Measurements from ENCODE around the gene HRK.
"Not testable (repeated sequence)": the region's sequence is repeated elsewhere in the genome, so short reads cannot be mapped to it uniquely, and the experiment has no call there.

HRK gene

GRCh38 chr12:116818341-116818856, 62.8 kb downstream of the HRK start:
- DNase-seq, result peak; percentile 2

- not testable (repeated sequence) for DNase-seq
Observed at GRCh38 chr12:116814766-116815165, 66.5 kb downstream of the HRK start.

DNA sequence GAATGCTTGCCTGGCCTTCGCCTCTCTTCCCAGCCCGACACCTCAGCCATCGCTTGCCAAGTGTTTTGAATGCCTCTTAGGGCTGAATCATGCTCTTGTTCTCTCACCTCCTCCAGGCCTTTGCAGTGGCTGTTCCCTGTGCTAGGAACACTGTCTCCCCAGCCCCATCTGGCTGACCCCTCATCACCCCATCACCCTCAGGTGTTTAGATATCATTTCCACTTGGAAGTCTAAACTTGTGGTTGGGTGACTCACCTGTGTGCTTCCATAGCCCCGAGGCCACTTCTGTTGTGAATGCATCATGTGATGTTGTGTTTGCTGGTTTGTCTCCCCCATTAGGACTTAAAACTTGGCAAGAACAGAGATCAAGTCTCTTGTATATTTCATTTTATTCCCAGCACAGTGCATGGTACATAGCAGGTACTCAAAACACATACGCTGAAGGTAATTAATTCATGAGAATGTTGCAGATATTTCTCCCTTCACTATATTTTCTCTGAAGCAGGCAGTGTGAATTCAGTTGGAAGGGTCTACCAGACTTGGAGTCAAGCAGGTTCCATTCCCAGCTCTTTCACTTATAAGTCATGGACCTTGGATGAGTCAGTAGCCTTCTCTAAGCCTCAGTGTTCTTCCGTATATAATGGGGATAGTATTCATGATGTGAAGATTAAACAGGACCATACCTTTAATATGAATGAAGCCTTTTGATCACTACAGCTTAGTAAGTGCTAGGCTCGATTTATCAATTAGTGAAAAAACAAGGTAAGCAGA, 67.8 kb downstream of the HRK start:
- no peak for DNase-seq

DNA sequence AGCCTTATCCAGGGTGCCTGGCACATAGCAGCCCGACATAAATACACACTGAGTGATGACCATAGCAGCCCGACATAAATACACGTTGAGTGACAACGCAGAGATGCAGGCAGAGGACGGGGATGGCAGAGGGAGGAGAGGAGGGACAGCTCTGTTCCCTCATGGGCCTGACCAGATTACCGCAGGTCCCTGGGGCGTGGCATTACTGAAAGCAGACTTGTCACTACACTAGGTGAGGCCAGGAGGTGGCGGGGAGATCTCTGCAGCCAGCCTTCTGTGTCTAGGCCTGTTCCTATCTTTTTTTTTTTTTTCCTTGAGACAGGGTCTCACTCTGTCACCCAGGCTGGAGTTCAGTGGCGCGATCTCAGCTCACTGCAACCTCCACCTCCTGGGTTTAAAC, 69.0 kb downstream of the HRK start:
- DNase-seq, result no peak

DNA sequence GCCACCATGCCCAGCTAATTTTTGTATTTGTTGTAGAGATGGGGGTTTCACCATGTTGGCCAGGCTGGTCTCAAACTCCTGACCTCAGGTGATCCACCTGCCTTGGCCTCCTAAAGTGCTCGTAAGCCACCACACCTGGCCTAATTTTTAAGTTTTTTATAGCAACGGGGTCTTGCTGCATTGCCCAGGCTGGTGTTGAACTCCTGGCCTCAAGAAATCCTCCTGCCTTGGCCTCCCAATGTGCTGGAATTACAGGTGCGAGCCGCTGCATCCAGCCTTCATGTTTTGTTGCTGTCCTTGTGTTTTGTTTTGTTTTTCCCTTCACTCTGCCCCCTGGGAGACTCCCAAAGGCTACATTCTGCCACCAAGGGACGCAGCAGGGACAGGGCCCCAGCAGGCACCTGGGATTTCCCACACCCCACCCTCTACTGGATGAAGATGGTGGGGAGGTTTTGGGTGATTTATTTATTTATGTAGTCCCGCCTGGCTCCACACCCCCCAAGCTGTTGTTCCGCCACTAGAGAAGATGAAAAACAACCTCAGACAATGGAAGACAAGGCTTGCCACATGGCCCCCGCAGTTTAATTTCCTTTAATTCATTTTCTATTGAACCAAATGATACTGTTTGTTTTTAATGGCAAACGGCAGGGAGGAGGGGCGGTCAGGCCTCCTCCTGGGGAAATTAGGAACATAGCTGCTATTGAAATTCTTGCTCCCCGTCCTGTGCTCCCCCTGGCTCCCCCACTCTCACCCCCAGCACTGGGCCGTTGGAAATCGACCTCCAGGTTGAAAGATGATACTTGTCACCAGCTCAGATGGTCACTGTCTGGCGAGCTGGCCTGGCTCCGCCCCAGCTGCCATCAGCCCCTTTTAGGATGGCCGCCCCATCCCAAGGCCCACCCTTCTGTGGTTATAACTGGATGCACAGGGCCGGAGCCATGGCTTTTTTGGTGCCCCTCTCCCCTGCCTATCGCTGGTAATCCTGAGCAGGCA, 72.8 kb downstream of the HRK start:
- no peak for DNase-seq

- DNase-seq, result no peak
Observed at GRCh38 chr12:116807546-116807945, 73.7 kb downstream of the HRK start.

- DNase-seq, result no peak
Observed at GRCh38 chr12:116806845-116807440, 74.3 kb downstream of the HRK start.

Data from suppressor macrophage treated with lipopolysaccharide for 4 hours (primary cell).